ENCODE results near the gene MAP3K7. TPM values are rescaled to one million over a fixed set of nuclear protein-coding genes. Genes with fewer than 3 reads are reported as not detected.

MAP3K7 gene
- total RNA-seq (2021; ENCODE audit: unreplicated experiment) (26.6 TPM), Bru-seq, nascent RNA (percentile 88 among the genes with signal in this experiment), BruChase-seq, experiment 1, labeled RNA remaining after a 6-hour chase (percentile 84 among the genes with signal in this experiment), BruChase-seq, experiment 2, labeled RNA remaining after a 2-hour chase (percentile 87 among the genes with signal in this experiment)
- polyA plus RNA-seq (2012): 10.4 and 12.7 TPM in 2 replicates
- long read RNA-seq, full-length matches to known transcripts: 95 of 138 reads
- long read RNA-seq, partial matches to known transcripts: 7 of 138 reads
- long read RNA-seq, other reads (novel, unspliced or antisense): 36 of 138 reads

GRCh38 chr6:90586836-90587638, at the start of gene MAP3K7:
Gene MAP3K7, minus strand, starts transcription at chr6:90587072. Its CDS starts 189 bp downstream, at chr6:90586883.
- Histone ChIP-seq H3K4me3 (replicated peaks in 1 of 2; ENCODE audit: low read depth in 1 of 2, low read length in 2 of 2) (peak within 1 kb of the TSS; percentile 86 to 93), H3K79me2 (ENCODE audit: insufficient read depth, low read length) (peaks cover 48% of the 10 kb centered on the region), H3K36me3 (ENCODE audit: control insufficient read depth in 1 of 2, insufficient read depth in 2 of 2, low read length in 2 of 2) (no peaks in the 10 kb centered on the region), H3K9me3 (ENCODE audit: control insufficient read depth in 1 of 2, insufficient read depth in 1 of 2, low read depth in 1 of 2, low read length in 2 of 2) (no peaks in the 10 kb centered on the region), H3K9ac (ENCODE audit: low read length) (peak within 1 kb of the TSS; percentile 84), H3K4me2 (ENCODE audit: low read length) (peak within 1 kb of the TSS; percentile 76), H2AFZ (ENCODE audit: low read depth, low read length, poor library complexity, severe bottlenecking) (peak within 1 kb of the TSS; percentile 87), H3K9me2 (ENCODE audit: insufficient read depth) (no peaks in the 10 kb centered on the region), H3K4me1 (ENCODE audit: control insufficient read depth in 1 of 2, insufficient read depth in 2 of 2, low read length in 2 of 2) (peaks cover 4 to 17% of the 10 kb centered on the region in 2 experiments; a peak in 3 of 4 replicates), H3K27ac (ENCODE audit: low read depth, low read length) (peak within 1 kb of the TSS; percentile 76), H3K27me3 (ENCODE audit: insufficient read depth, low read length) (no peaks in the 10 kb centered on the region), H4K20me1 (ENCODE audit: insufficient read depth) (peaks cover 4% of the 10 kb centered on the region; the same call in 1 of the 2 replicates)
- CTCF ChIA-PET: interaction anchor here (0.7 kb wide), 1 partner anchor 15 kb away, joined by 3 read pairs; no protein-coding TSS in a partner anchor
- RAD21 ChIA-PET (ENCODE audit: low non-redundant PET in 1 of 2, low total read pairs in 2 of 2, uncharacterized antibody in 2 of 2, unreplicated experiment in 2 of 2): no interaction called here
- TF ChIP-seq SP1 (IDR thresholded peaks at IDR 0.05; ENCODE audit: low read depth) (peak; percentile 95), ELF1 (IDR thresholded peaks at IDR 0.05; ENCODE audit: borderline replicate concordance, low read depth) (peak; percentile 80), POLR2A (IDR thresholded peaks at IDR 0.05; ENCODE audit: borderline replicate concordance, extremely low read depth, insufficient read depth, insufficient read length) (peak; percentile 80), ZNF274 (IDR thresholded peaks at IDR 0.05; ENCODE audit: low read depth, low read length) (no peak), TCF7L2 (IDR thresholded peaks at IDR 0.05; ENCODE audit: borderline replicate concordance, extremely low read depth, insufficient read depth, insufficient read length) (peak; percentile 94), YY1 (IDR thresholded peaks at IDR 0.05; ENCODE audit: extremely low read depth, insufficient replicate concordance, low read depth, low read length) (peak; percentile 71), CEBPB (IDR thresholded peaks at IDR 0.05; ENCODE audit: low read depth) (peak; percentile 27; the same call in 1 of the 2 replicates), JUND (IDR thresholded peaks at IDR 0.05) (no peak), EZH2 (IDR thresholded peaks at IDR 0.05) (no peak), ZBTB33 (IDR thresholded peaks at IDR 0.05; ENCODE audit: extremely low read depth, insufficient replicate concordance, low read length) (peak; percentile 98), POLR2AphosphoS5 (IDR thresholded peaks at IDR 0.05; ENCODE audit: low read depth, low read length) (peak; percentile 81), SRF (IDR thresholded peaks at IDR 0.05; ENCODE audit: low read depth) (peak; percentile 97), CBX3 (IDR thresholded peaks at IDR 0.05; ENCODE audit: low read depth) (peak; percentile 87), EZH2phosphoT487 (IDR thresholded peaks at IDR 0.05; ENCODE audit: borderline replicate concordance) (no peak), EGR1 (IDR thresholded peaks at IDR 0.05; ENCODE audit: low read depth) (no peak; the same call in 1 of the 2 replicates), ZFX (IDR thresholded peaks at IDR 0.05) (peak; percentile 33; the same call in 1 of the 2 replicates), SIN3A (IDR thresholded peaks at IDR 0.05; ENCODE audit: low read depth) (peak; percentile 91)
- TF ChIP-seq, protein P1, sequence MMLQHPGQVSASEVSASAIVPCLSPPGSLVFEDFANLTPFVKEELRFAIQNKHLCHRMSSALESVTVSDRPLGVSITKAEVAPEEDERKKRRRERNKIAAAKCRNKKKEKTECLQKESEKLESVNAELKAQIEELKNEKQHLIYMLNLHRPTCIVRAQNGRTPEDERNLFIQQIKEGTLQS (IDR thresholded peaks at IDR 0.05): no peak
- TF ChIP-seq, protein P2, sequence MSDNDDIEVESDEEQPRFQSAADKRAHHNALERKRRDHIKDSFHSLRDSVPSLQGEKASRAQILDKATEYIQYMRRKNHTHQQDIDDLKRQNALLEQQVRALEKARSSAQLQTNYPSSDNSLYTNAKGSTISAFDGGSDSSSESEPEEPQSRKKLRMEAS (IDR thresholded peaks at IDR 0.05): peak; percentile 70
- BruUV-seq (replicated peaks): no TSS peak
- DNase-seq (ENCODE audit: low read depth, low spot score): peak; percentile 95
- ATAC-seq: peak; percentile 94
- POLR2A ChIA-PET: interaction anchor here (0.8 to 1.0 kb wide), 2 partner anchors 8 to 10 kb away, joined by 3 to 5 read pairs; no protein-coding TSS in a partner anchor
- intact Hi-C loops (cut with micrococcal nuclease): no loop called here

All from HCT116 (cell line).